Endothelial cell of umbilical vein (primary cell): ENCODE data around the gene GSTT4. TPM values are rescaled to one million over a fixed set of nuclear protein-coding genes. Genes with fewer than 3 reads are reported as not detected.

ENCODE experiments used
- BruUV-seq: library from RNA; stranded (reverse); fragments of 400-500 nt; replicated peaks from 2 replicates; lab custom pipeline; 2021; lab: Mats Ljungman, UMichigan
- CTCF ChIA-PET: fragments of 300-600, 350-600 bp; sonication (Branson Sonifier 250); formaldehyde crosslinking; loops from one replicate; lab custom pipeline; 2021; ENCODE audit warnings: antibody characterized with exemption, inconsistent platforms; lab: Charles Lee
- POLR2A ChIA-PET: fragments of 300-600, 350-600 bp; sonication (Branson Sonifier 250); formaldehyde crosslinking; loops from one replicate; lab custom pipeline; 2021; ENCODE audit warnings: antibody characterized with exemption, inconsistent platforms; lab: Charles Lee
- DNase-seq: peaks from one replicate; pipeline ENCODE4 v3.0.0-alpha.2; 2011; ENCODE audit warnings: low read depth, low spot score
- FAIRE-seq: peaks from 2 replicates; lab custom pipeline; 2011; peaks lifted over from hg19 to GRCh38; lab: Jason Lieb, UNC
- H2AFZ ChIP-seq: 2 replicates; pipeline ENCODE4 v1.6.0; 2012; ENCODE audit warnings: low read depth, low read length, control low read depth, inconsistent platforms
- H3K27ac ChIP-seq: 2 replicates; pipeline ENCODE4 v1.5.1; 2011; ENCODE audit warnings: low read depth, mild to moderate bottlenecking, control low read depth, low read length, moderate library complexity; ENCODE audit not compliant: insufficient read depth
- H3K27me3 ChIP-seq, 2 experiments: 2 replicates each; pipeline versions ENCODE4 v1.6.0 to v1.6.1; 2011; ENCODE audit warnings: low read length in 2 of 2, mixed read lengths in 1 of 2; ENCODE audit not compliant: control insufficient read depth in 2 of 2, insufficient read depth in 2 of 2
- H3K36me3 ChIP-seq, 2 experiments: 2 replicates in 1 of 2; 3 replicates in 1 of 2; pipeline ENCODE4 v1.5.1; 2011; ENCODE audit warnings: low read length in 2 of 2, mild to moderate bottlenecking in 1 of 2, moderate library complexity in 1 of 2; ENCODE audit not compliant: control insufficient read depth in 2 of 2, insufficient read depth in 2 of 2; ENCODE audit errors: extremely low read depth in 1 of 2
- H3K4me1 ChIP-seq: 3 replicates; pipeline ENCODE4 v1.5.1; 2011; ENCODE audit warnings: mild to moderate bottlenecking, low read length; ENCODE audit not compliant: control insufficient read depth, insufficient read depth; ENCODE audit errors: extremely low read depth
- H3K4me2 ChIP-seq: 2 replicates; pipeline ENCODE4 v1.6.1; 2011; ENCODE audit warnings: low read length, control low read depth, mixed read lengths; ENCODE audit not compliant: insufficient read depth
- H3K4me3 ChIP-seq, 3 experiments: fragments of 200-600 bp in 1 of 3; sonication (generic), shearing (Covaris generic) in 1 of 3; replicated peaks in 1 of 3; 2 replicates each; pipeline ENCODE4 v1.5.1; 2011 to 2016; ENCODE audit warnings: control low read depth in 3 of 3, low read length in 3 of 3, mild to moderate bottlenecking in 2 of 3, inconsistent platforms in 1 of 3, low read depth in 1 of 3, moderate library complexity in 1 of 3; ENCODE audit not compliant: insufficient read depth in 1 of 3
- H3K79me2 ChIP-seq: 2 replicates; pipeline ENCODE4 v1.6.0; 2012; ENCODE audit warnings: low read length, inconsistent platforms; ENCODE audit not compliant: control insufficient read depth, insufficient read depth
- H3K9ac ChIP-seq: replicated peaks from 2 replicates; pipeline ENCODE3; 2011; ENCODE audit warnings: low read length, control low read depth; ENCODE audit not compliant: insufficient read depth; ENCODE audit errors: extremely low read depth
- H3K9me1 ChIP-seq: replicated peaks from 3 replicates; pipeline ENCODE4 v1.6.0; 2011; ENCODE audit warnings: mild to moderate bottlenecking, low read length; ENCODE audit not compliant: control insufficient read depth, insufficient read depth; ENCODE audit errors: extremely low read depth
- H3K9me3 ChIP-seq: replicated peaks from 2 replicates; pipeline ENCODE4 v1.5.1; 2012; ENCODE audit warnings: low read length, inconsistent platforms; ENCODE audit not compliant: control insufficient read depth, insufficient read depth
- H4K20me1 ChIP-seq: replicated peaks from 2 replicates; pipeline ENCODE3; 2011; ENCODE audit warnings: mild to moderate bottlenecking, low read length; ENCODE audit not compliant: control insufficient read depth, insufficient read depth; ENCODE audit errors: extremely low read depth
- FOS ChIP-seq: IDR thresholded peaks from 2 replicates; pipeline ENCODE4 v1.6.1; 2011; ENCODE audit warnings: mild to moderate bottlenecking, low read length, moderate library complexity, borderline replicate concordance; ENCODE audit not compliant: insufficient read depth
- JUN ChIP-seq: IDR thresholded peaks from 2 replicates; pipeline ENCODE4 v1.6.1; 2011; ENCODE audit warnings: borderline replicate concordance, low read depth; ENCODE audit not compliant: insufficient read length, insufficient read depth
- POLR2A ChIP-seq: IDR thresholded peaks from 2 replicates; pipeline ENCODE4 v1.6.1; 2012; ENCODE audit warnings: low read depth, mild to moderate bottlenecking, control low read depth, low read length
- POLR2AphosphoS5 ChIP-seq: IDR thresholded peaks from 2 replicates; pipeline ENCODE4 v1.6.1; 2012; ENCODE audit warnings: low read depth, mild to moderate bottlenecking, control low read depth, low read length, moderate library complexity; ENCODE audit not compliant: insufficient read depth
- dilution Hi-C: fragments of 300-500 bp; cut with MboI; formaldehyde crosslinking; loops from one replicate; pipeline ENCODE4 v1.15.0; 2019; ENCODE audit warnings: low sequenced_read_pairs; ENCODE audit not compliant: extremely low pct_ligation_motif_present
- intact Hi-C: fragments of 100-400 bp; cut with micrococcal nuclease; formaldehyde crosslinking; loops from one replicate; pipeline ENCODE4 v1.10.0; 2022
- polyA plus RNA-seq, 4 experiments: library from polyadenylated mRNA; depleted of rRNA in 3 of 4; stranded (reverse) in 3 of 4; unstranded in 1 of 4; fragments of >200 nt; gene quantifications; 2 replicates each; pipeline versions ENCODE4 v1.2.1 to v1.2.3, GENCODE V29; 2011 to 2012; ENCODE audit warnings: missing spikeins in 1 of 4
- total RNA-seq: library from RNA; stranded (reverse); gene quantifications from 2 replicates; pipeline ENCODE4 v1.2.3, GENCODE V29; 2021
- TF ChIP-seq, protein P1 (sequence below): IDR thresholded peaks from 2 replicates; pipeline ENCODE4 v1.6.1; 2011; ENCODE audit not compliant: insufficient read depth, insufficient read length

Gene GSTT4
- total and polyA plus RNA-seq, 2 donors (not counting 3 experiments of a cell fraction or from before 2014, with no cell fraction given) = not detected

DNA sequence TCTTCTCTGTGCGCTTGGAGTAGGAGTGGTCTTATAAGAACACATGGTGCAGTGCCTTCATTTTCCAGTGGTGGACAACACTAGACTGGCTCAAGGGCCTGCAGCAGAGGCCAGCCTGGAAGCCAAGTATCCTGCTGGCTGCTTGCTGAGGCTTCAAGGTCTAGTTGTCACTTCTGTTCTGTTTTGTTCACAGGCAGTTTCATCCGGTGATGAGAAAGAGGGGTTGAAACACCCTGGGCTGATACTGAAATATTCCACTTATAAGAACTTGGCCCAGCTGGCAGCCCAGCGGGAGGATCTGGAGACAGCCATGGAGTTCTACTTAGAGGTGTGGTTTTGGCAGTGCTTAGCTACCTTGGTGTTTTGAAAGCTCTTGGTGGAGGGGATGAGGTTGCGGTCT, 35.7 kb upstream of the GSTT4 start:
- BruUV-seq = no TSS peak
- no peaks in the 10 kb centered on the region for H3K9me1 ChIP-seq
- intact Hi-C loops = no loop called here
- H2AFZ ChIP-seq = no peak overlapping the region
- no peak overlapping the region for H3K4me2 ChIP-seq
- no peaks in the 10 kb centered on the region for H4K20me1 ChIP-seq
- no peak for FAIRE-seq
- H3K4me3 ChIP-seq = no peak overlapping the region
- H3K9ac ChIP-seq = no peak overlapping the region
- no peaks in the 10 kb centered on the region for H3K79me2 ChIP-seq
- TF ChIP-seq, protein P1, sequence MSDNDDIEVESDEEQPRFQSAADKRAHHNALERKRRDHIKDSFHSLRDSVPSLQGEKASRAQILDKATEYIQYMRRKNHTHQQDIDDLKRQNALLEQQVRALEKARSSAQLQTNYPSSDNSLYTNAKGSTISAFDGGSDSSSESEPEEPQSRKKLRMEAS = no peak
- no peak for TF ChIP-seq JUN
- dilution Hi-C loops = no loop called here
- no peaks in the 10 kb centered on the region for H3K9me3 ChIP-seq
- DNase-seq = no peak
- no peaks in the 10 kb centered on the region for H3K27me3 ChIP-seq
- ChIA-PET CTCF (no interaction called here), POLR2A (no interaction called here)
- H3K4me1 ChIP-seq = peaks cover 11% of the 10 kb centered on the region
- no peak overlapping the region for H3K27ac ChIP-seq
- peaks cover 17 to 21% of the 10 kb centered on the region in 2 experiments for H3K36me3 ChIP-seq

DNA sequence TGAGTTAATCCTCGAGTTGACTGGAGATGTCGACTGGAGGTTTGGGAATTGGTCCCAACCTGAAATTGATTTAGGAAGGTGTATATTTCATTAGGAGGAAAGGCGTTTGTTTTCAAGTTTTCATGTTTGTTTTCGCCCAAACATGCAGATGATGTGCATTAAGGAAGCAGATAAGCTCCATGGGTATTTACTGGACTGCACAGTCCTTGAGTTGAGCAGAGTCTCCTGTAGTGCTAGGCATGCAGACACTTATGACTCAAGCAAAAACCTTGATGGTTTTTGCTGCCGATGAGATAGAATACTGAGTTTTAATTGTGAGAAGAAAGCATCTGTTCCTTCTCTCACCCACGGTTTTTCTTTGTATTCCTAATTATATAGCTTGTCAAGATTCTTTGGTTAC, 33.8 kb upstream of the GSTT4 start:
- no peak for FAIRE-seq
- ChIA-PET POLR2A (no interaction called here), CTCF (interaction anchor here (0.7 to 1.7 kb wide), 3 partner anchors 10 to 20 kb away, joined by 3 to 4 read pairs (median 3); no protein-coding TSS in a partner anchor)
- H4K20me1 ChIP-seq = no peaks in the 10 kb centered on the region
- intact Hi-C loops = no loop called here
- BruUV-seq = no TSS peak
- no peaks in the 10 kb centered on the region for H3K27me3 ChIP-seq
- no peaks in the 10 kb centered on the region for H3K9me3 ChIP-seq
- H3K79me2 ChIP-seq = peaks cover 3% of the 10 kb centered on the region
- peaks cover 17 to 21% of the 10 kb centered on the region in 2 experiments for H3K36me3 ChIP-seq
- no peak overlapping the region for H3K27ac ChIP-seq
- DNase-seq = no peak
- no peak overlapping the region for H3K4me3 ChIP-seq
- no peak overlapping the region for H3K9ac ChIP-seq
- H3K4me2 ChIP-seq = no peak overlapping the region
- no peaks in the 10 kb centered on the region for H3K9me1 ChIP-seq
- no peak for TF ChIP-seq POLR2AphosphoS5
- no peak for TF ChIP-seq POLR2A
- no peak for TF ChIP-seq FOS
- TF ChIP-seq JUN = no peak
- no peak overlapping the region for H2AFZ ChIP-seq
- dilution Hi-C loops = no loop called here
- H3K4me1 ChIP-seq = peaks cover 11% of the 10 kb centered on the region
